HepG2 (cell line): ENCODE results near the gene COQ10B. TPM values are rescaled to one million over a fixed set of nuclear protein-coding genes. Genes with fewer than 3 reads are reported as not detected.

Source experiments
- CEBPB ChIP-seq: IDR thresholded peaks from 2 replicates; pipeline ENCODE4 v1.6.1; 2011; ENCODE audit warnings: low read depth, low read length, improper control_type of control experiment, borderline replicate concordance
- GATAD2A ChIP-seq: IDR thresholded peaks from 2 replicates; pipeline ENCODE4 v1.6.1; 2016
- JUN ChIP-seq: sonication (generic); formaldehyde crosslinking; IDR thresholded peaks from 2 replicates; pipeline ENCODE4 v1.4.0; 2020; ENCODE audit warnings: mild to moderate bottlenecking, missing genetic modification reagents
- KDM5B ChIP-seq: sonication (generic); formaldehyde crosslinking; IDR thresholded peaks from 2 replicates; pipeline ENCODE4 v1.4.0; 2020; ENCODE audit warnings: missing genetic modification reagents, mild to moderate bottlenecking, borderline replicate concordance
- NFYC ChIP-seq: IDR thresholded peaks from 2 replicates; pipeline ENCODE4 v1.6.1; 2016; ENCODE audit warnings: missing genetic modification reagents, missing compliant biosample characterization
- SP140L ChIP-seq: sonication (generic); formaldehyde crosslinking; IDR thresholded peaks from 2 replicates; pipeline ENCODE4 v1.4.0; 2020; ENCODE audit warnings: missing genetic modification reagents, borderline replicate concordance
- SUZ12 ChIP-seq: fragments of 150-350 bp; IDR thresholded peaks from 2 replicates; pipeline ENCODE4 v1.6.1; 2014; ENCODE audit warnings: low read depth, low read length
- ZEB1 ChIP-seq: IDR thresholded peaks from 2 replicates; pipeline ENCODE4 v1.6.1; 2012; ENCODE audit warnings: mild to moderate bottlenecking, low read depth, inconsistent platforms; ENCODE audit not compliant: insufficient replicate concordance
- ZNF335 ChIP-seq: sonication (generic); formaldehyde crosslinking; IDR thresholded peaks from 2 replicates; pipeline ENCODE4 v1.4.0; 2020; ENCODE audit warnings: missing genetic modification reagents
- ZNF460 ChIP-seq: sonication (generic); formaldehyde crosslinking; IDR thresholded peaks from 2 replicates; pipeline ENCODE4 v1.5.1; 2020; ENCODE audit warnings: missing genetic modification reagents, mild to moderate bottlenecking, borderline replicate concordance
- ZNF703 ChIP-seq: sonication (generic); formaldehyde crosslinking; IDR thresholded peaks from 2 replicates; pipeline ENCODE4 v1.5.1; 2020; ENCODE audit warnings: missing genetic modification reagents, mild to moderate bottlenecking, moderate library complexity, borderline replicate concordance
- ZSCAN30 ChIP-seq: sonication (generic); formaldehyde crosslinking; IDR thresholded peaks from 2 replicates; pipeline ENCODE4 v1.5.0; 2020; ENCODE audit warnings: mild to moderate bottlenecking, missing genetic modification reagents
- ZSCAN31 ChIP-seq: sonication (generic); formaldehyde crosslinking; IDR thresholded peaks from 2 replicates; pipeline ENCODE4 v1.5.0; 2020; ENCODE audit warnings: low read depth, mild to moderate bottlenecking, missing genetic modification reagents
- polyA plus RNA-seq, 8 experiments: library from polyadenylated mRNA; depleted of rRNA in 3 of 8; stranded (reverse) in 7 of 8; unstranded in 1 of 8; fragments of >200 nt; fragmentation: Illumina TruSeq in 4 of 8; extraction: Trizol in 4 of 8; gene quantifications; 2 replicates each; pipeline versions ENCODE4 v1.2.1 to v1.2.3, GENCODE V29; 2011 to 2016; ENCODE audit warnings: low read depth in 4 of 8, missing spikeins in 1 of 8, mixed read lengths in 1 of 8; ENCODE audit not compliant: insufficient read depth in 1 of 8
- total RNA-seq, 5 experiments: library from RNA; depleted of rRNA; stranded (reverse); fragments of >200 nt; fragmentation: Illumina TruSeq; extraction: Trizol; gene quantifications; 2 replicates each; pipeline ENCODE4 v1.2.3, GENCODE V29; 2016; ENCODE audit warnings: low read depth in 1 of 5
- TF ChIP-seq, protein P1 (sequence below): sonication (generic); formaldehyde crosslinking; IDR thresholded peaks from 2 replicates; pipeline ENCODE4 v1.4.0; 2020; ENCODE audit warnings: missing genetic modification reagents, borderline replicate concordance
- TF ChIP-seq, protein P2 (sequence below): sonication (generic); formaldehyde crosslinking; IDR thresholded peaks from 2 replicates; pipeline ENCODE4 v1.4.0; 2020; ENCODE audit warnings: missing genetic modification reagents, mild to moderate bottlenecking, borderline replicate concordance
- TF ChIP-seq, protein P3 (sequence below): fragments of 450-650 bp; IDR thresholded peaks from 2 replicates; pipeline ENCODE4 v1.6.1; 2017; ENCODE audit warnings: mild to moderate bottlenecking
- TF ChIP-seq, protein P4 (sequence below): sonication (generic); formaldehyde crosslinking; conservative IDR thresholded peaks from 2 replicates; pipeline ENCODE4 v1.4.0; 2020; ENCODE audit warnings: missing genetic modification reagents
- TF ChIP-seq, protein P5 (sequence below): sonication (generic); IDR thresholded peaks from 2 replicates; pipeline ENCODE4 v1.6.1; 2016; ENCODE audit warnings: low read depth, borderline replicate concordance
- TF ChIP-seq, protein P6 (sequence below): sonication (generic); formaldehyde crosslinking; IDR thresholded peaks from 2 replicates; pipeline ENCODE4 v1.4.0; 2020; ENCODE audit warnings: missing genetic modification reagents

Gene COQ10B
- total and polyA plus RNA-seq, 2 of the 13 experiments (the other 11 are each of a cell fraction or from before 2014, with no cell fraction given) = 4.6 to 34.9 TPM

DNA sequence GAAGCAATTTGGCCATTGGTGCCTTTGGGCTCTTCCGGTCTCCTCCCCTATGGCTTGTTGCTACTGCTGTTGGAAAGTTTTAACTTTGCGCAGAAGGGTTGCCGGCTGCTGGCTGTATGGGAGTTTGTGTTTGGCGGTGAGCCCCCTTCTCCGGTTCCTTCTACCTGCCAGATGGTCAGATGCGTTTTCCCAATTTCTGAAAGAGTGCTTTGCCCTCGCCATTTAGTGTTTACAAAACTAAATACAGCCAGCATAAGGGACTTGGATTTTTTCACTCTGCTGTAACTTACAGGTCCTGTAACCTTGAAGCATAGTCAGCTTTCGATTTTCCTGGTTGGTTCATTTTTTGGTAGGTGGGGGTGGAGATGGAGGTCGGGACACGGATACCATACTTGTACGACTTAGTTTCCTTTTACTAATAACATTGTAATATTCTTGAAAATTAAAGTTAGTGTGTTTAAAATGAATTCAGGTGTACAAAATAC, 604 bp downstream of the COQ10B start (continued):
- TF ChIP-seq, protein P1, sequence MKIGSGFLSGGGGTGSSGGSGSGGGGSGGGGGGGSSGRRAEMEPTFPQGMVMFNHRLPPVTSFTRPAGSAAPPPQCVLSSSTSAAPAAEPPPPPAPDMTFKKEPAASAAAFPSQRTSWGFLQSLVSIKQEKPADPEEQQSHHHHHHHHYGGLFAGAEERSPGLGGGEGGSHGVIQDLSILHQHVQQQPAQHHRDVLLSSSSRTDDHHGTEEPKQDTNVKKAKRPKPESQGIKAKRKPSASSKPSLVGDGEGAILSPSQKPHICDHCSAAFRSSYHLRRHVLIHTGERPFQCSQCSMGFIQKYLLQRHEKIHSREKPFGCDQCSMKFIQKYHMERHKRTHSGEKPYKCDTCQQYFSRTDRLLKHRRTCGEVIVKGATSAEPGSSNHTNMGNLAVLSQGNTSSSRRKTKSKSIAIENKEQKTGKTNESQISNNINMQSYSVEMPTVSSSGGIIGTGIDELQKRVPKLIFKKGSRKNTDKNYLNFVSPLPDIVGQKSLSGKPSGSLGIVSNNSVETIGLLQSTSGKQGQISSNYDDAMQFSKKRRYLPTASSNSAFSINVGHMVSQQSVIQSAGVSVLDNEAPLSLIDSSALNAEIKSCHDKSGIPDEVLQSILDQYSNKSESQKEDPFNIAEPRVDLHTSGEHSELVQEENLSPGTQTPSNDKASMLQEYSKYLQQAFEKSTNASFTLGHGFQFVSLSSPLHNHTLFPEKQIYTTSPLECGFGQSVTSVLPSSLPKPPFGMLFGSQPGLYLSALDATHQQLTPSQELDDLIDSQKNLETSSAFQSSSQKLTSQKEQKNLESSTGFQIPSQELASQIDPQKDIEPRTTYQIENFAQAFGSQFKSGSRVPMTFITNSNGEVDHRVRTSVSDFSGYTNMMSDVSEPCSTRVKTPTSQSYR (CRISPR knock-in tag) = 0 out of 2 replicates have a peak, but pooled peaks have one; percentile 44
- TF ChIP-seq ZNF460 (no peak), ZNF335 (CRISPR knock-in tag) (peak; percentile 23; the same call in 1 of the 2 replicates), SP140L (0 out of 2 replicates have a peak, but pooled peaks have one; percentile 33), ZEB1 (peak; percentile 23), ZSCAN30 (0 out of 2 replicates have a peak, but pooled peaks have one; percentile 70), SUZ12 (no peak), JUN (CRISPR knock-in tag) (peak; percentile 52; the same call in 1 of the 2 replicates), GATAD2A (CRISPR knock-in tag) (peak; percentile 29; the same call in 1 of the 2 replicates), ZNF703 (no peak), CEBPB (no peak), ZSCAN31 (CRISPR knock-in tag) (peak; percentile 79; the same call in 1 of the 2 replicates), NFYC (no peak), KDM5B (CRISPR knock-in tag) (no peak)
- TF ChIP-seq, protein P2, sequence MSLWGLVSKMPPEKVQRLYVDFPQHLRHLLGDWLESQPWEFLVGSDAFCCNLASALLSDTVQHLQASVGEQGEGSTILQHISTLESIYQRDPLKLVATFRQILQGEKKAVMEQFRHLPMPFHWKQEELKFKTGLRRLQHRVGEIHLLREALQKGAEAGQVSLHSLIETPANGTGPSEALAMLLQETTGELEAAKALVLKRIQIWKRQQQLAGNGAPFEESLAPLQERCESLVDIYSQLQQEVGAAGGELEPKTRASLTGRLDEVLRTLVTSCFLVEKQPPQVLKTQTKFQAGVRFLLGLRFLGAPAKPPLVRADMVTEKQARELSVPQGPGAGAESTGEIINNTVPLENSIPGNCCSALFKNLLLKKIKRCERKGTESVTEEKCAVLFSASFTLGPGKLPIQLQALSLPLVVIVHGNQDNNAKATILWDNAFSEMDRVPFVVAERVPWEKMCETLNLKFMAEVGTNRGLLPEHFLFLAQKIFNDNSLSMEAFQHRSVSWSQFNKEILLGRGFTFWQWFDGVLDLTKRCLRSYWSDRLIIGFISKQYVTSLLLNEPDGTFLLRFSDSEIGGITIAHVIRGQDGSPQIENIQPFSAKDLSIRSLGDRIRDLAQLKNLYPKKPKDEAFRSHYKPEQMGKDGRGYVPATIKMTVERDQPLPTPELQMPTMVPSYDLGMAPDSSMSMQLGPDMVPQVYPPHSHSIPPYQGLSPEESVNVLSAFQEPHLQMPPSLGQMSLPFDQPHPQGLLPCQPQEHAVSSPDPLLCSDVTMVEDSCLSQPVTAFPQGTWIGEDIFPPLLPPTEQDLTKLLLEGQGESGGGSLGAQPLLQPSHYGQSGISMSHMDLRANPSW (CRISPR knock-in tag) = no peak
- TF ChIP-seq, protein P3, sequence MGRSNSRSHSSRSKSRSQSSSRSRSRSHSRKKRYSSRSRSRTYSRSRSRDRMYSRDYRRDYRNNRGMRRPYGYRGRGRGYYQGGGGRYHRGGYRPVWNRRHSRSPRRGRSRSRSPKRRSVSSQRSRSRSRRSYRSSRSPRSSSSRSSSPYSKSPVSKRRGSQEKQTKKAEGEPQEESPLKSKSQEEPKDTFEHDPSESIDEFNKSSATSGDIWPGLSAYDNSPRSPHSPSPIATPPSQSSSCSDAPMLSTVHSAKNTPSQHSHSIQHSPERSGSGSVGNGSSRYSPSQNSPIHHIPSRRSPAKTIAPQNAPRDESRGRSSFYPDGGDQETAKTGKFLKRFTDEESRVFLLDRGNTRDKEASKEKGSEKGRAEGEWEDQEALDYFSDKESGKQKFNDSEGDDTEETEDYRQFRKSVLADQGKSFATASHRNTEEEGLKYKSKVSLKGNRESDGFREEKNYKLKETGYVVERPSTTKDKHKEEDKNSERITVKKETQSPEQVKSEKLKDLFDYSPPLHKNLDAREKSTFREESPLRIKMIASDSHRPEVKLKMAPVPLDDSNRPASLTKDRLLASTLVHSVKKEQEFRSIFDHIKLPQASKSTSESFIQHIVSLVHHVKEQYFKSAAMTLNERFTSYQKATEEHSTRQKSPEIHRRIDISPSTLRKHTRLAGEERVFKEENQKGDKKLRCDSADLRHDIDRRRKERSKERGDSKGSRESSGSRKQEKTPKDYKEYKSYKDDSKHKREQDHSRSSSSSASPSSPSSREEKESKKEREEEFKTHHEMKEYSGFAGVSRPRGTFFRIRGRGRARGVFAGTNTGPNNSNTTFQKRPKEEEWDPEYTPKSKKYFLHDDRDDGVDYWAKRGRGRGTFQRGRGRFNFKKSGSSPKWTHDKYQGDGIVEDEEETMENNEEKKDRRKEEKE = no peak
- TF ChIP-seq, protein P4, sequence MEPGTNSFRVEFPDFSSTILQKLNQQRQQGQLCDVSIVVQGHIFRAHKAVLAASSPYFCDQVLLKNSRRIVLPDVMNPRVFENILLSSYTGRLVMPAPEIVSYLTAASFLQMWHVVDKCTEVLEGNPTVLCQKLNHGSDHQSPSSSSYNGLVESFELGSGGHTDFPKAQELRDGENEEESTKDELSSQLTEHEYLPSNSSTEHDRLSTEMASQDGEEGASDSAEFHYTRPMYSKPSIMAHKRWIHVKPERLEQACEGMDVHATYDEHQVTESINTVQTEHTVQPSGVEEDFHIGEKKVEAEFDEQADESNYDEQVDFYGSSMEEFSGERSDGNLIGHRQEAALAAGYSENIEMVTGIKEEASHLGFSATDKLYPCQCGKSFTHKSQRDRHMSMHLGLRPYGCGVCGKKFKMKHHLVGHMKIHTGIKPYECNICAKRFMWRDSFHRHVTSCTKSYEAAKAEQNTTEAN (CRISPR knock-in tag) = no peak; the same call in 1 of the 2 replicates
- TF ChIP-seq, protein P5, sequence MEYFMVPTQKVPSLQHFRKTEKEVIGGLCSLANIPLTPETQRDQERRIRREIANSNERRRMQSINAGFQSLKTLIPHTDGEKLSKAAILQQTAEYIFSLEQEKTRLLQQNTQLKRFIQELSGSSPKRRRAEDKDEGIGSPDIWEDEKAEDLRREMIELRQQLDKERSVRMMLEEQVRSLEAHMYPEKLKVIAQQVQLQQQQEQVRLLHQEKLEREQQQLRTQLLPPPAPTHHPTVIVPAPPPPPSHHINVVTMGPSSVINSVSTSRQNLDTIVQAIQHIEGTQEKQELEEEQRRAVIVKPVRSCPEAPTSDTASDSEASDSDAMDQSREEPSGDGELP = peak; percentile 36; the same call in 1 of the 2 replicates
- TF ChIP-seq, protein P6, sequence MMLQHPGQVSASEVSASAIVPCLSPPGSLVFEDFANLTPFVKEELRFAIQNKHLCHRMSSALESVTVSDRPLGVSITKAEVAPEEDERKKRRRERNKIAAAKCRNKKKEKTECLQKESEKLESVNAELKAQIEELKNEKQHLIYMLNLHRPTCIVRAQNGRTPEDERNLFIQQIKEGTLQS (CRISPR knock-in tag) = no peak
